DMS153 treated with DMSO at 0.1 percent for 48 hours (cell line): ENCODE data around the gene MAPKAPK3.
"Not testable (repeated sequence)": the region's sequence is repeated elsewhere in the genome, so short reads cannot be mapped to it uniquely, and the experiment has no call there.

Experiments used
- DNase-seq: peaks from one replicate; lab custom pipeline; 2025; ENCODE audit not compliant: unreplicated experiment; lab: John Stamatoyannopoulos, UW

MAPKAPK3 gene

DNA sequence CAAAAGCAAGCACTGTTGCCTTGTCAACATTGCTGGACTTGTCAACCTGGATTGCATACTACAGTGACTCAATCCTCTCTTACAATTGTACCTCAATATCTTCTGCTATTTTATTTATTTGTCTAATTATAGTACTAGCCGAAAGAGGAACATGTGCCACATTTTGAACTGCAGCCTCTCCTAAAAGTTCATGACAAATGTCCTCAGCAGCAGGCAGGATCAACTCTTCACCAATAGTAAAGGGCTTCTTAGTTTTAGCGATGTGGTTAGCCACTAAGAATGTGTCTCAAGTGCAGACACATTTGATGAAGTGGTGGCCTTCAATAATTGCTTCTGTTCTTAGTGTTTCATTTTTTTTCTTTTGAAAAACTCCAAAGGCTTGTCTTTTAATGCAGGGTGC lies 71.0 kb downstream of the MAPKAPK3 start:
- DNase-seq = no peak

GRCh38 chr3:50688602-50689001 lies 71.7 kb downstream of the MAPKAPK3 start:
- not testable (repeated sequence) for DNase-seq

DNA sequence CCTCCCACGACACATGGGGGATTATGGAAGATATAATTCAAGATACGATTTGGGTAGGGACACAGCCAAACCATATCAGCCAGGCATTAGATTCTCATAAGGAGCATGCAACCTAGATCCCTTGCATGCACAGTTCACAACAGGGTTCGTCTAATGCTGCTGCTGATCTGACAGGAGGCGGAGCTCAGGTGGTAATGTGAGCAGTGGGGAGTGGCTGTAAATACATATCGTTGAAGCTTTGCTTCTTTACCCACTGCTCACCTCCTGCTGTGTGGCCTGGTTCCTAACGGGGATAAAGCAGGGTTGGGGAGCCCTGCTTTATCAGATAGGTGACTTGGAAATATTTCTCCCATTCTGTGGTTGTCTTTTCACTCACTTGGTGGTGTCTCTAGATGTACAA lies 72.6 kb downstream of the MAPKAPK3 start:
- DNase-seq = no peak

- no peak for DNase-seq
Measured at GRCh38 chr3:50695031-50695430, 78.1 kb downstream of the MAPKAPK3 start.

- DNase-seq = no peak
Measured at GRCh38 chr3:50696276-50696675, 79.3 kb downstream of the MAPKAPK3 start.

GRCh38 chr3:50698269-50698668 lies 81.3 kb downstream of the MAPKAPK3 start:
- DNase-seq = no peak
